ENCODE data around the gene RAD51AP1. TPM values are rescaled to one million over a fixed set of nuclear protein-coding genes. Genes with fewer than 3 reads are reported as not detected.

Gene RAD51AP1
- total RNA-seq, 1 experiment from 2014 or later = 45.2 TPM

GRCh38 chr12:4562034-4562657 is 23.5 kb downstream of the RAD51AP1 start, which contains the start of gene DYRK4 (continued):
- TF ChIP-seq ZNF263 (CRISPR knock-in tag; IDR thresholded peaks at IDR 0.05; ENCODE audit: low read depth) (peak; percentile 80), ZNF425 (CRISPR knock-in tag; conservative IDR thresholded peaks at IDR 0.05) (no peak), PREB (CRISPR knock-in tag; IDR thresholded peaks at IDR 0.05; ENCODE audit: borderline replicate concordance) (peak; percentile 94; the same call in 1 of the 2 replicates), ZMAT4 (CRISPR knock-in tag; IDR thresholded peaks at IDR 0.05) (no peak), IRF2 (CRISPR knock-in tag; IDR thresholded peaks at IDR 0.05; ENCODE audit: borderline replicate concordance, low read depth) (peak; percentile 56; the same call in 1 of the 2 replicates), ARID4B (CRISPR knock-in tag; IDR thresholded peaks at IDR 0.05; ENCODE audit: borderline replicate concordance) (peak; percentile 99), GABPB1 (CRISPR knock-in tag; IDR thresholded peaks at IDR 0.05) (0 out of 2 replicates have a peak, but pooled peaks have one; percentile 59), ZNF138 (CRISPR knock-in tag; conservative IDR thresholded peaks at IDR 0.05) (peak; percentile 99), ATF2 (CRISPR knock-in tag; IDR thresholded peaks at IDR 0.05; ENCODE audit: borderline replicate concordance, low read depth) (peak; percentile 93), NR1H2 (CRISPR knock-in tag; IDR thresholded peaks at IDR 0.05) (peak; percentile 85; the same call in 1 of the 2 replicates), ZNF281 (CRISPR knock-in tag; IDR thresholded peaks at IDR 0.05) (peak; percentile 98), TEAD1 (CRISPR knock-in tag; IDR thresholded peaks at IDR 0.05) (peak; percentile 99), GTF2I (CRISPR knock-in tag; conservative IDR thresholded peaks at IDR 0.05) (no peak), RELA (CRISPR knock-in tag; IDR thresholded peaks at IDR 0.05; ENCODE audit: borderline replicate concordance) (peak; percentile 98), JUN (CRISPR knock-in tag; IDR thresholded peaks at IDR 0.05) (peak; percentile 93), PRDM15 (CRISPR knock-in tag; IDR thresholded peaks at IDR 0.05) (peak; percentile 73), JAZF1 (CRISPR knock-in tag; IDR thresholded peaks at IDR 0.05) (no peak)
